Liver (tissue), 9 donors: ENCODE data around the gene HRCT1. TPM values are rescaled to one million over a fixed set of nuclear protein-coding genes. Genes with fewer than 3 reads are reported as not detected.

Experiments used
- DNase-seq: peaks from one replicate; pipeline ENCODE4 v3.0.0-alpha.2; 2017; ENCODE audit warnings: low spot score
- H3K27ac ChIP-seq, 2 donors: one replicate each; pipeline ENCODE4 v1.7.0; 2013; ENCODE audit warnings: inconsistent platforms in 2 of 2, low read length in 2 of 2, control low read depth in 1 of 2, low read depth in 1 of 2, mild to moderate bottlenecking in 1 of 2
- H3K27me3 ChIP-seq, 4 donors: one replicate each; pipeline versions ENCODE4 v1.6.1 to v1.7.0; 2013; ENCODE audit warnings: low read length in 3 of 4, inconsistent platforms in 1 of 4, mild to moderate bottlenecking in 1 of 4, moderate library complexity in 1 of 4; ENCODE audit not compliant: control insufficient read depth in 4 of 4, insufficient read depth in 4 of 4
- H3K36me3 ChIP-seq, 4 donors: one replicate each; pipeline versions ENCODE4 v1.6.1 to v1.7.0; 2013; ENCODE audit warnings: low read length in 3 of 4, mild to moderate bottlenecking in 3 of 4, low read depth in 1 of 4, moderate library complexity in 1 of 4; ENCODE audit not compliant: control insufficient read depth in 4 of 4, insufficient read depth in 3 of 4
- H3K4me1 ChIP-seq, 4 donors: one replicate each; pipeline versions ENCODE4 v1.6.1 to v1.7.0; 2013; ENCODE audit warnings: low read length in 3 of 4, mild to moderate bottlenecking in 3 of 4, moderate library complexity in 1 of 4; ENCODE audit not compliant: control insufficient read depth in 4 of 4, insufficient read depth in 4 of 4
- H3K4me3 ChIP-seq, 3 donors: one replicate each; pipeline versions ENCODE4 v1.6.1 to v1.7.0; 2013; ENCODE audit warnings: low read length in 3 of 3, control low read depth in 1 of 3, low read depth in 1 of 3, mild to moderate bottlenecking in 1 of 3
- H3K9ac ChIP-seq, 2 donors: one replicate each; pipeline ENCODE4 v1.7.0; 2013; ENCODE audit warnings: low read length in 2 of 2, mild to moderate bottlenecking in 2 of 2, moderate library complexity in 2 of 2, control low read depth in 1 of 2, low read depth in 1 of 2
- H3K9me3 ChIP-seq, 4 donors: one replicate each; pipeline versions ENCODE4 v1.6.1 to v1.7.0; 2013; ENCODE audit warnings: low read length in 3 of 4; ENCODE audit not compliant: control insufficient read depth in 4 of 4
- ATF3 ChIP-seq: IDR thresholded peaks from 2 replicates; pipeline ENCODE4 v1.6.1; 2016; ENCODE audit warnings: antibody characterized with exemption
- EGR1 ChIP-seq, 2 donors: IDR thresholded peaks; 2 replicates each; pipeline ENCODE4 v1.6.1; 2016 to 2018; ENCODE audit warnings: antibody characterized with exemption in 2 of 2, low read depth in 2 of 2
- FOXA1 ChIP-seq: IDR thresholded peaks from 2 replicates; pipeline ENCODE4 v1.6.1; 2016; ENCODE audit warnings: antibody characterized with exemption
- FOXA2 ChIP-seq: IDR thresholded peaks from 2 replicates; pipeline ENCODE4 v1.6.1; 2016; ENCODE audit warnings: antibody characterized with exemption
- GABPA ChIP-seq, 2 donors: IDR thresholded peaks in 1 of 2; conservative IDR thresholded peaks in 1 of 2; 2 replicates each; pipeline ENCODE4 v1.6.1; 2016; ENCODE audit warnings: antibody characterized with exemption in 2 of 2, mild to moderate bottlenecking in 1 of 2, moderate library complexity in 1 of 2
- HNF4A ChIP-seq, 2 donors: conservative IDR thresholded peaks; 2 replicates each; pipeline ENCODE4 v1.6.1; 2016; ENCODE audit warnings: antibody characterized with exemption in 2 of 2, mild to moderate bottlenecking in 2 of 2
- HNF4G ChIP-seq: IDR thresholded peaks from 2 replicates; pipeline ENCODE4 v1.6.1; 2016; ENCODE audit warnings: antibody characterized with exemption
- JUND ChIP-seq, 2 donors: IDR thresholded peaks; 2 replicates each; pipeline ENCODE4 v1.6.1; 2016; ENCODE audit warnings: antibody characterized with exemption in 2 of 2
- NR2F2 ChIP-seq: IDR thresholded peaks from 2 replicates; pipeline ENCODE4 v1.6.1; 2016; ENCODE audit warnings: antibody characterized with exemption
- RAD21 ChIP-seq, 2 donors: IDR thresholded peaks; 2 replicates each; pipeline ENCODE4 v1.6.1; 2016; ENCODE audit warnings: antibody characterized with exemption in 2 of 2, mild to moderate bottlenecking in 2 of 2
- RXRA ChIP-seq, 2 donors: IDR thresholded peaks; 2 replicates each; pipeline ENCODE4 v1.6.1; 2017 to 2018; ENCODE audit warnings: antibody characterized with exemption in 2 of 2, mild to moderate bottlenecking in 1 of 2
- SP1 ChIP-seq: IDR thresholded peaks from 2 replicates; pipeline ENCODE4 v1.6.1; 2018; ENCODE audit warnings: antibody characterized with exemption, mild to moderate bottlenecking
- YY1 ChIP-seq: IDR thresholded peaks from 2 replicates; pipeline ENCODE4 v1.6.1; 2016; ENCODE audit warnings: antibody characterized with exemption, mild to moderate bottlenecking
- ZBTB33 ChIP-seq: IDR thresholded peaks from 2 replicates; pipeline ENCODE4 v1.6.1; 2016; ENCODE audit warnings: antibody characterized with exemption
- WGBS: extraction: QIAGEN DNeasy Blood & Tissue Kit; methylation state at CpG from one replicate; pipeline ENCODE4 v1.1.7; 2013; 5-methylcytosine and 5-hydroxymethylcytosine counted together
- polyA plus RNA-seq, 2 donors: library from polyadenylated mRNA; stranded (reverse) in 1 of 2; unstranded in 1 of 2; fragments of 200-250 nt in 1 of 2; fragments of >200 nt in 1 of 2; fragmentation: Nextera tagmentation in 1 of 2; extraction: Ambion mirVana in 1 of 2; gene quantifications; one replicate each; pipeline versions ENCODE4 v1.2.1 to v1.2.3, GENCODE V29; 2013 to 2015
- total RNA-seq, 2 donors: library from RNA; depleted of rRNA; stranded (reverse); fragments of >200 nt; gene quantifications; one replicate each; pipeline ENCODE4 v1.2.3, GENCODE V29; 2014
- TF ChIP-seq, protein P1 (sequence below): fragments of 150-350 bp; IDR thresholded peaks from 2 replicates; pipeline ENCODE4 v1.5.1; 2017; ENCODE audit warnings: improper control_type of control experiment, low read depth, low read length; ENCODE audit not compliant: missing input control
- TF ChIP-seq, protein P2 (sequence below): IDR thresholded peaks from 2 replicates; pipeline ENCODE4 v1.6.1; 2016; ENCODE audit warnings: antibody characterized with exemption, mild to moderate bottlenecking
- TF ChIP-seq, protein P3 (sequence below): IDR thresholded peaks from 2 replicates; pipeline ENCODE4 v1.6.1; 2016; ENCODE audit warnings: antibody characterized with exemption
- donor health status: healthy.
- donor health status: healthy.
- donor health status: healthy.
- donor health status: healthy.
- donor health status: healthy.

The HRCT1 gene
- total and polyA plus RNA-seq, 4 donors: 0.08 to 2.9 (median 0.27) TPM

- H3K27me3 ChIP-seq: peaks cover 0 to 5% (median 0%) of the 10 kb centered on the region in 4 donors
- 92% methylated on average over 4 of the region's 4 CpGs for WGBS
- DNase-seq: no peak
Measured at GRCh38 chr9:35867538-35867937, 38.5 kb upstream of the HRCT1 start.

More at GRCh38 chr9:35867538-35867937, 38.5 kb upstream of the HRCT1 start:
- Histone ChIP-seq H3K4me1 (no peaks in the 10 kb centered on the region), H3K36me3 (no peaks in the 10 kb centered on the region), H3K27ac (no peak overlapping the region), H3K9ac (no peak overlapping the region), H3K9me3 (no peaks in the 10 kb centered on the region), H3K4me3 (no peak overlapping the region)
- TF ChIP-seq ATF3: no peak
- TF ChIP-seq SP1: no peak
- TF ChIP-seq RXRA (IDR thresholded peaks at IDR 0.05): no peak
- TF ChIP-seq RAD21 (IDR thresholded peaks at IDR 0.05): no peak
- TF ChIP-seq, protein P1, sequence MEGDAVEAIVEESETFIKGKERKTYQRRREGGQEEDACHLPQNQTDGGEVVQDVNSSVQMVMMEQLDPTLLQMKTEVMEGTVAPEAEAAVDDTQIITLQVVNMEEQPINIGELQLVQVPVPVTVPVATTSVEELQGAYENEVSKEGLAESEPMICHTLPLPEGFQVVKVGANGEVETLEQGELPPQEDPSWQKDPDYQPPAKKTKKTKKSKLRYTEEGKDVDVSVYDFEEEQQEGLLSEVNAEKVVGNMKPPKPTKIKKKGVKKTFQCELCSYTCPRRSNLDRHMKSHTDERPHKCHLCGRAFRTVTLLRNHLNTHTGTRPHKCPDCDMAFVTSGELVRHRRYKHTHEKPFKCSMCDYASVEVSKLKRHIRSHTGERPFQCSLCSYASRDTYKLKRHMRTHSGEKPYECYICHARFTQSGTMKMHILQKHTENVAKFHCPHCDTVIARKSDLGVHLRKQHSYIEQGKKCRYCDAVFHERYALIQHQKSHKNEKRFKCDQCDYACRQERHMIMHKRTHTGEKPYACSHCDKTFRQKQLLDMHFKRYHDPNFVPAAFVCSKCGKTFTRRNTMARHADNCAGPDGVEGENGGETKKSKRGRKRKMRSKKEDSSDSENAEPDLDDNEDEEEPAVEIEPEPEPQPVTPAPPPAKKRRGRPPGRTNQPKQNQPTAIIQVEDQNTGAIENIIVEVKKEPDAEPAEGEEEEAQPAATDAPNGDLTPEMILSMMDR: no peak
- TF ChIP-seq FOXA1: no peak
- TF ChIP-seq, protein P2, sequence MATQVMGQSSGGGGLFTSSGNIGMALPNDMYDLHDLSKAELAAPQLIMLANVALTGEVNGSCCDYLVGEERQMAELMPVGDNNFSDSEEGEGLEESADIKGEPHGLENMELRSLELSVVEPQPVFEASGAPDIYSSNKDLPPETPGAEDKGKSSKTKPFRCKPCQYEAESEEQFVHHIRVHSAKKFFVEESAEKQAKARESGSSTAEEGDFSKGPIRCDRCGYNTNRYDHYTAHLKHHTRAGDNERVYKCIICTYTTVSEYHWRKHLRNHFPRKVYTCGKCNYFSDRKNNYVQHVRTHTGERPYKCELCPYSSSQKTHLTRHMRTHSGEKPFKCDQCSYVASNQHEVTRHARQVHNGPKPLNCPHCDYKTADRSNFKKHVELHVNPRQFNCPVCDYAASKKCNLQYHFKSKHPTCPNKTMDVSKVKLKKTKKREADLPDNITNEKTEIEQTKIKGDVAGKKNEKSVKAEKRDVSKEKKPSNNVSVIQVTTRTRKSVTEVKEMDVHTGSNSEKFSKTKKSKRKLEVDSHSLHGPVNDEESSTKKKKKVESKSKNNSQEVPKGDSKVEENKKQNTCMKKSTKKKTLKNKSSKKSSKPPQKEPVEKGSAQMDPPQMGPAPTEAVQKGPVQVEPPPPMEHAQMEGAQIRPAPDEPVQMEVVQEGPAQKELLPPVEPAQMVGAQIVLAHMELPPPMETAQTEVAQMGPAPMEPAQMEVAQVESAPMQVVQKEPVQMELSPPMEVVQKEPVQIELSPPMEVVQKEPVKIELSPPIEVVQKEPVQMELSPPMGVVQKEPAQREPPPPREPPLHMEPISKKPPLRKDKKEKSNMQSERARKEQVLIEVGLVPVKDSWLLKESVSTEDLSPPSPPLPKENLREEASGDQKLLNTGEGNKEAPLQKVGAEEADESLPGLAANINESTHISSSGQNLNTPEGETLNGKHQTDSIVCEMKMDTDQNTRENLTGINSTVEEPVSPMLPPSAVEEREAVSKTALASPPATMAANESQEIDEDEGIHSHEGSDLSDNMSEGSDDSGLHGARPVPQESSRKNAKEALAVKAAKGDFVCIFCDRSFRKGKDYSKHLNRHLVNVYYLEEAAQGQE: no peak
- no peak for TF ChIP-seq NR2F2
- TF ChIP-seq HNF4A (conservative IDR thresholded peaks at IDR 0.05): no peak
- TF ChIP-seq, protein P3, sequence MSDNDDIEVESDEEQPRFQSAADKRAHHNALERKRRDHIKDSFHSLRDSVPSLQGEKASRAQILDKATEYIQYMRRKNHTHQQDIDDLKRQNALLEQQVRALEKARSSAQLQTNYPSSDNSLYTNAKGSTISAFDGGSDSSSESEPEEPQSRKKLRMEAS: no peak
- TF ChIP-seq HNF4G: no peak
- TF ChIP-seq GABPA (IDR thresholded peaks at IDR 0.05 in 1 of 2, conservative IDR thresholded peaks at IDR 0.05 in 1 of 2): no peak
- no peak for TF ChIP-seq FOXA2
- TF ChIP-seq ZBTB33: no peak
- no peak for TF ChIP-seq JUND (IDR thresholded peaks at IDR 0.05)
- no peak for TF ChIP-seq EGR1 (IDR thresholded peaks at IDR 0.05; ENCODE audit: low read depth in 2 of 2)
- no peak for TF ChIP-seq YY1
